ENCODE data around the gene KDM4B.

KDM4B gene

DNA sequence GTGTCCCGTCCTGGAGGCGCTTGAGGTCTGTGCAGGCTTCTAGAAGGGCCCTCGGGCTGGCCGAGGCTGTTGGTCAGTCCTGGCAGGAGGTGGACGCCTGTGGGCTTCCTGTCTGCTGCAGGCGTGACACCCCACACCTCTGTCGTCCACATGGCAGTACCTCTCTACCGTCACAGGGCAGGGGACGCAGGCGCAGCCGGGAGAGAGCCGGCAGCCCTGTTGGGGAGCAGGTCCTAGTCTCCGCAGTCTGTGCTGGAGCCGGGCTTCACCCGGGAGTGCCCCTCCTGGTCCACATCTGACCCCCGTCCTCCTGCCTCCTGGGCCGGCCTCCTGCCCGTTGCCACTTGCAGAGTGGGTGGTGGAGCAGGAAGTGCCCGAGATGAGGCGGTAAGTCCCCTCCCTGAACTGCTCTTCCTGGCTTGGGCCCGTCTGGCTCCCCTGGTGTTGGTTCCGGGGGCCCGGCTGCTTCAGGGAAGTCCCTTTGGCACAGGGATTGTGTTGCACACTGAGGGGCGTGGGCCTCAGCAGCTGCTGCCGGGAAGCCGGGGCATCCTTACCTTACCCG is 106.0 kb downstream of the KDM4B start:
- DNase-seq: no peak

- no peak for DNase-seq
Observed at GRCh38 chr19:5075597-5075996, 106.7 kb downstream of the KDM4B start.

DNA sequence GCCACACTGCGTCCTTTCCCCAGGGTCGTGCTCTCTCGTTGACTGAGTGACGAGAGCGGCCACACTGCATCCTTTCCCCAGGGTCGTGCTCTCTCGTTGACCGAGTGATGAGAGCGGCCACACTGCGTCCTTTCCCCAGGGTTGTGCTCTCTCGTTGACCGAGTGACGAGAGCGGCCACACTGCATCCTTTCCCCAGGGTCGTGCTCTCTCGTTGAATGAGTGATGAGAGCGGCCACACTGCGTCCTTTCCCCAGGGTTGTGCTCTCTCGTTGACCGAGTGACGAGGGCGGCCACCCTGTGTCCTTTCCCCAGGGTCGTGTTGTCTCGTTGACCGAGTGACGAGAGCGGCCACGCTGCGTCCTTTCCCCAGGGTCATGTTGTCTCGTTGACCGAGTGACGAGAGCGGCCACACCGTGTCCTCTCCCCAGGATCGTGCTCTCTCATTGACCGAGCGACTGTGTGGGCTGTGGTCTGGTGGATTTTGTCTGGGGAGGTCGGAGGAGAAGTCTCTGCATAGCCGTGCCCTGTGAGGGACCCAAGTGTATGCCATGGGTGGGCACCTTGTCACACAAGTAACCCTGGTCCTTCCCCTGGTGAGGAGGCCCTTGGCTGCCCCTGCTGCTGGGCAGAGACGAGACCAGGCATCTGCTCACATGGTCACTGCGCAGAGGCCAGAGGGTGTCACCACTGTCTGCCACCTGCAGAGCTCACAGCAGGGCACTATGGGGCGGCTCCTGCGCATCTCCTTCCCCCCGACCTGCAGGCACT is 107.7 kb downstream of the KDM4B start:
- no peak for DNase-seq

DNA sequence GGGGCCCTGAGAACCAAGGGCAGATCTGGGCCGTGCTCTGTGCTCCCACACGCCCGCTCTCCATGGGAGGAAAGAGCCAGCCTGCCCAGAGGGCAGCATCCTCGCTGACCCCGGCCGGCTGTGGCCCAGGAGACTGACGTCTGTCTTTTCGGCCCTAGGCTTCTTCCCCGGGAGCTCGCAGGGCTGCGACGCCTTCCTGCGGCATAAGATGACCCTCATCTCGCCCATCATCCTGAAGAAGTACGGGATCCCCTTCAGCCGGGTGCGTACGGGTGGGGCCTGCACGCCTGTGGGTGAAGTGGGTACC is 108.2 kb downstream of the KDM4B start:
- no peak for DNase-seq

- DNase-seq: no peak
Observed at GRCh38 chr19:5078182-5078581, 109.3 kb downstream of the KDM4B start.

DNA sequence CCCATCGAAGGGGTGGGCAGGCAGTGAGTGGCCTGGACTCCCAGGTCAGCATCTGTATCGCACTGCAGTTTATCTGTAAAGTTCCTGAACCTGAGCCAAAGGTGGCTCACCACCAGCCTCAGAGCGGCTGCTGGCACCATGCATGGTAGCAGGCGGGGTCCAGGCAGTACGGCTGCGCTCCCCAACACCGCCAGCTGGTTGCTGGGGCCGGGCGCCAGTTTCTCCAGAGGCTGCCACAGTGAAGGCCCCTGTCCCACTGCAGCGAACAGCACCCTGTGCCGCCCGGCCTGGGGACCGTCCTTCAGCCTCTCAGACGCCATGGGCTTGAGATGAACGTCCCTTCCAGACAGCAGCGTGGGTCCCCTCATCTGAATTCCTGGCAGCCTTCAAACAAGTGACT is 109.8 kb downstream of the KDM4B start:
- DNase-seq: no peak

GRCh38 chr19:5079071-5079774 is 110.3 kb downstream of the KDM4B start:
- peak; percentile 75 for DNase-seq

DNA sequence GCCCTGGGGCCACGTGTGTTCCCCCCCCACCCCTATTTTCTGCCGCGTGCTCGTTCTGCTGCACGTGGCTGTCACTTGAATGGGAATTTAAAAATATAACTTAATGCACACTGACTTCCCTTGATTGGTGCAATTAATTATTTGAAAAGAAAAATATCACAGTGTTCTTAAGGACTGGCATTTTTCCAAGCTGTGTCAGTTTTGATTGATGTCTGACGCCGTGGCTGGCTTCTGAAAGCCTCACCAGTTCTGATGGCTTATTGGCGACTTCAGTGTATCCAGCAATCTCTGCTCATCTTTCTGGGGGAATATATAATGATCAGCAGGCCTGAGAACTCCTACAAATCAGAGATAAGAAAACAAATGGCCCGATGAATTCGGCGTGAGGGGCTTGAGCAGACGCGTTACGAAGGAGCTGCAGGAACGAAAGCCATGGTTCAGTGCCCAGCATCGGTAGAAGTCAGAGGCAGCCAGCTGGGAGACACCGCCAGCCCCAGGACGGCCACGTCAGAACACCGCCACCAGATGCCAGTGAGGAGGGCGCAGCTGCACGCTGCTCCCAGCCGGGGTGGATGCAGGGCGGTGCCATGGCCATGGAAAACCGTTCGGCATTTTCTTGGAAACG is 111.2 kb downstream of the KDM4B start:
- DNase-seq: peak; percentile 74

DNA sequence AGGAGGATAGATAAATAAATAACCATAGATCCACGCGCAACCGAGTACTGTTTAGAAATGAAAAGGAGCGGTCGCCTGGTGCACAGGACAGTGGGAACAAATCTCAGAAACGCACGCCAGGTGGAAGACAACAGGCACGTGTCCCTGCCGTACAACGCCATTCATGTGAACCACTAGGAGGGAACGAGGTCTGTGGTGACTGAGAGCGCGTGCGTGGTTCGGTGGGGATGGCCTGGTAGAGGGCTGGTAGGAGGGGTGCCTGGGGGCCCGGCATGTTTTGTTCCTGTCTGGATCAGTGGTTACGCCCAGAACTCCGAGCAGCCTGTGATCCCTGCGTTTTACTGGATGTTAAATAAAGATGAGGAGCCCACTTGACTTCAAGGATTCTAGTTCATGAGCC is 111.9 kb downstream of the KDM4B start:
- no peak for DNase-seq

DNA sequence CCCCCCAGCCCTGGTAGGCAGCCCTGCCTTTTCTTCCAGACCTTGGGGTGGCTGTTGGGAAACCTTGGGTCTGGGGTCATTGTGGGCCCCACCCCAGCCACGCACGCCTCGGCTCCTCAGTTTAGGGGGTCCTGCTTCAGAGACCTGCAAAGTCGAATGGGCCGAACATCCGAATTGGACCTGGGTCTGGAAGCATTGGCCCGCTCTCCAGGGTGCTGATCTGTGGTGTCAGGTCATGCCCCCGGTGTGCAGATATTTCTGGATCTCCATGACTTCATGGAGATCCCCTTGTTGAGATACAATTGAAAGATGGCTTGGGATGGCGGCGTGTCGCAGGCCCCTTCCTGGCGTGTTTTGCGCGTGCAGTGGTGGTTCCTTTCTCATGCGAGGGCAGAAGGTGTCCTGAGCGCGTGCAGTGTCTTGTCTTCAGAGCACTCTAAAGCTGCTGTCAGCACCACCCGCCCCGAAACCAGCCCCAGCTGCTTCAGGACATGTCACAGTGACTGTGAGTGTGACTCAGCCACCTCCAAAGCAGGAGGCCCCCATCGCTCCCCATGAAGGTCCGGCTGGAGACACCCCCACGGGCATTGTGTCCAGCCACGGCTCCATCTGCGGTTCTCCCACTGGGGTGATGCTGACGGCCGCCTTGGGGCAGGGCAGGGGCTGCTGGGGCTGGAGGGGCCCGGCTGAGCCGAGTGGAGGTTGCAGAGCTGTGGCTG is 112.7 kb downstream of the KDM4B start:
- no peak for DNase-seq

- no peak for DNase-seq
Observed at GRCh38 chr19:5083547-5083965, 114.6 kb downstream of the KDM4B start.

- DNase-seq: no peak
Observed at GRCh38 chr19:5085566-5085965, 116.7 kb downstream of the KDM4B start.

- no peak for DNase-seq
Observed at GRCh38 chr19:5086230-5086629, 117.3 kb downstream of the KDM4B start.

DNA sequence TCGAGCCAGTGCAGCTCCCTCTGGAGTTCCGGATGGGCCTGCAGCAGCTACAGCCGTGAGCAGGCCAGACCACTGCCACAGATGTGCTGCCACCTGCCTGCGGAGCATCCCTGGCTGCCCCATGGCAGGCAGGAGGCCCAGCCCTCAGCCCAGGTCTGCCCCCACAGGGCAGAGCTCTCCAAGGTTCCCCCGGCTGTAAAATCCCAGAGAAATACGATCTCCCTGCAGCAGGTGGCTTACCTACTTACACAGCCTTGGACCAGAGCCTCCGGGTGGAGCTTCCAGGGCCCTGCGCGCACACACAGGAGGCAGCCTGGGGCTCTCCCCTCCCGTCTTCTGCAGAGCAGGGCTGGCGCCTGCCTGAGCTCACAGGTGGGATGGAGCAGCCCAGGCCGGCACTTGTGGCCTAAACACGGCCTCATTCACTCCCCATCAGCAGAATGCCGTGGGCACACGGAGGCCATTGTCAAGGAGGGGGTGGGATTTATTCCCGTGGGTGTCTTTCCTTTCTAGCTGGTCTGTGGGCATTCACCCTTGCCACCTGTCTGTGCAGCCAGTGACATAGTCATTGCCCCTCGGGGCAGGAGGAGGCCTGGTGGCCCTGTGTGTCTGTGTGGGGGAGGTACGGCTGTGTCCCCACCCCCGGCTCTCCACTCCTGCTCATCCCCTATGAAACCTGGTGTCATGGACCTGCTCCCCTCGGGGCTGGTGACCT is 118.0 kb downstream of the KDM4B start:
- DNase-seq: no peak

- DNase-seq: no peak
Observed at GRCh38 chr19:5089283-5089682, 120.4 kb downstream of the KDM4B start.

GRCh38 chr19:5090465-5091017 is 121.6 kb downstream of the KDM4B start:
- DNase-seq: no peak

DNA sequence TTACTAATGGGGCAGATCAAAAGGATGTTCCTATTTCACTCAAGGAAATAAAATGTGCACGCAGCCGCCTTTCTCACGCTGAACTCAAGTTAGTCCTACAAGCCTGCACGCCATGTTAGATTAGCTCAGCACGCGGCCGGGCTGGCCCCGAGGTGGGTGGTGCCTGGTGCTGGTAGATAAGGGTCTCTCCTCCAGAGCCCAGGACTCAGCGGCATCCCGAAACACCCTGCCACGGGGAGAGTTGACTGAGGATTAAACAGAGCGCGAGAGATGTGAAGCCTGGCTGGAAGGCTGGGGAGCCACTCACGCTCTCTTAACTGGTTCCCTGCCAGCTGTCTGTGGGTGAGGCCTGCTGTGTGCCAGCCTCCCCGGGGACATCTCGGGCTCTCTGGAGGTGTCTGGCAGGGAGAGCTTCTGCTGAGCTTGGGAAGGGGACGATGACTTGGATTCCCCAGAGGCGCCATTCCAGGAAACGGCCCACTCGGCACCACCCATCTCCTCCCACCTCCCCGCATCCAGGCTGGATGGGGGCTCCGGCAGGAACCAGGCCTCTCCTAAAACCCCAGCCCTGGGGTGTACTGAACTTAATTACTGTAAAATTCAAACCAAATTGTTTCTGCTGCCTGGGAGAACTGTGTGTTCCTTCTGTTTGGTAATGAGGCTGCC is 122.2 kb downstream of the KDM4B start:
- peak; percentile 75 for DNase-seq

DNA sequence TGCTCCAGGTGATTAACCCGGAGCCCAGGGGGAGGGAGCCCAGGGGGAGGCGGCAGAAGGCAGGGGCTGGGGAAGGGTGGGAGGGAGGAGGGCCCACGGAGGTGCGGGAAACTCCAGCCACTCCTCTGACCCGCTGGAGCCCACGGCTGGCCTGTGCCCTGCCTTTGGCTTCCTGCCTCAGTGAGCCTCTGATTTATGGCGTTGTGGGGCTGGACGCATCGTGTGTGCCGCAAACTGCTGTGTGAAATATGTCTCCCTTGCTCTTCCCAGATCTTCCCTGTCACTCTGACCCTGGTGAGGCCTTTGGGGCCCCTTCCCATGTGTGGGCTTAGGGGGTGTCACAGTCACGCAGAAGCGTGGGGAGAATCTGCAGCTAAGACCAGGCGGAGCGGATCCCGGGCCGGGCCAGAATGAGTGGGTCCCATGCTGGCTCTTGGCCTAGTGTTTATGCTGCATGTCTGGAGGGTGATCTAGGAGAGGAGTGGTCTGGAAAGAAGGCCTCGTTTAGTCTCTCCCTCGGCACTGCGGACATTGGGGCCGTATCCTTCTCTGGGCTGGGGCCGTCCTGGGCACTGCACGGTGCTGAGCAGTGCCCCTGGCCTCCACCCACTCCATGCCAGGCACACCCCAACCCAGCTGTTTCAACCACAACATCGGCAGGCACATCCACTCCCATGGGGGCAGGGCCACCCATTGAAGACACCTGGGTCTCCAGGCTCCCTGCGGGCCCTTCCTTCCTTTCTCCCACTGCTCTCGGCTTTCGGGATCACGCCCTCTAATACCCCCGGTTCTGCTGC is 123.0 kb downstream of the KDM4B start:
- peak; percentile 55 for DNase-seq

- no peak for DNase-seq
Observed at GRCh38 chr19:5092481-5092843, 123.5 kb downstream of the KDM4B start.

DNA sequence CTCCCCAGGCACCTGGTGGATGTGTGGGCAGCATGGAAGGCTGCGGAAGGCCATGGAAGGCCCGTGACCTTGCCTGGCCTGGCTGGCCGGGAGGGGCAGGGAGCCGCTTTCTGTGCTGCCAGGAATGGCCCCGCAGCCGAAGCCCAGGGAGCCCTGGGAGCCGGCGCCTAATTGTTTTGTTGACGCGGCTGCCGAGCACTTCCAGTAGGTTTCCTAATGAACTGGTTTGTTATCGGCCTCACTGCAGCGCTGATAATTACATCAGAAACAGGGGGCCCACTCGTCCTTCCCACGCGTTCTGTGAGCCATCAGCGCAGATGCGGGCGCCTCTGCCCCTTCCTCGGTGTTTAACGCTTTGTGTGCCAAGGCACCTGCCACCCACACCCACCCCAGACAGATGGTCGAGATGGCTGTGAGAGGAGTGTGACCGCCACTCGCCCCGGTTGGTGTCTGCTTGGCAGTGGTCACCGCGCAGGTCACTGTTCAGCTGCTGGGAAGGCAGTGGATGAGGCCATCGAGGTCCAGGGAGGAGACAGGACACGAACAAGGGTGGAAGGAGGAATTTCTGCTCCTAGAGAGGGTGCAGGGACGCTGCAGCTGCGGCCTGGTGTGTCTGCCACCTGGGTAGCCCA is 124.5 kb downstream of the KDM4B start:
- no peak for DNase-seq

All from NCI-H82 (cell line).